Mesothelial cell of epicardium (in vitro differentiated cells): ENCODE measurements around the gene JUN. TPM values are rescaled to one million over a fixed set of nuclear protein-coding genes. Genes with fewer than 3 reads are reported as not detected.

Source experiments
- DNase-seq, 2 experiments: peaks; one replicate each; pipeline ENCODE4 v3.0.0; 2021; ENCODE audit warnings: low spot score in 2 of 2; ENCODE audit not compliant: unreplicated experiment in 2 of 2
- H3K27ac Mint-ChIP-seq: 2 replicates; pipeline ENCODE4 v1.8.0; 2021; ENCODE audit warnings: mixed read lengths
- H3K27me3 Mint-ChIP-seq: 2 replicates; pipeline ENCODE4 v1.8.0; 2021; ENCODE audit warnings: low read depth, mixed read lengths
- H3K36me3 Mint-ChIP-seq: 2 replicates; pipeline ENCODE4 v1.8.0; 2021; ENCODE audit warnings: mixed read lengths
- H3K4me1 Mint-ChIP-seq: 2 replicates; pipeline ENCODE4 v1.8.0; 2021; ENCODE audit warnings: mixed read lengths
- H3K4me3 Mint-ChIP-seq: 2 replicates; pipeline ENCODE4 v1.8.0; 2021; ENCODE audit warnings: mild to moderate bottlenecking, moderate library complexity, mixed read lengths
- H3K9me3 Mint-ChIP-seq: 2 replicates; pipeline ENCODE4 v1.8.0; 2021; ENCODE audit warnings: mixed read lengths
- total RNA-seq: library from RNA; stranded (reverse); gene quantifications from 3 replicates; pipeline ENCODE4 v1.2.1, GENCODE V29; 2021
- TF ChIP-seq, protein P1 (sequence below): fragments of 200-600 bp; sonication (generic); IDR thresholded peaks from one replicate; pipeline ENCODE4 v1.5.0; 2021; ENCODE audit warnings: antibody characterized with exemption; ENCODE audit not compliant: unreplicated experiment

Gene JUN
- total RNA-seq, 1 donor from 2014 or later, result 242 TPM

DNA sequence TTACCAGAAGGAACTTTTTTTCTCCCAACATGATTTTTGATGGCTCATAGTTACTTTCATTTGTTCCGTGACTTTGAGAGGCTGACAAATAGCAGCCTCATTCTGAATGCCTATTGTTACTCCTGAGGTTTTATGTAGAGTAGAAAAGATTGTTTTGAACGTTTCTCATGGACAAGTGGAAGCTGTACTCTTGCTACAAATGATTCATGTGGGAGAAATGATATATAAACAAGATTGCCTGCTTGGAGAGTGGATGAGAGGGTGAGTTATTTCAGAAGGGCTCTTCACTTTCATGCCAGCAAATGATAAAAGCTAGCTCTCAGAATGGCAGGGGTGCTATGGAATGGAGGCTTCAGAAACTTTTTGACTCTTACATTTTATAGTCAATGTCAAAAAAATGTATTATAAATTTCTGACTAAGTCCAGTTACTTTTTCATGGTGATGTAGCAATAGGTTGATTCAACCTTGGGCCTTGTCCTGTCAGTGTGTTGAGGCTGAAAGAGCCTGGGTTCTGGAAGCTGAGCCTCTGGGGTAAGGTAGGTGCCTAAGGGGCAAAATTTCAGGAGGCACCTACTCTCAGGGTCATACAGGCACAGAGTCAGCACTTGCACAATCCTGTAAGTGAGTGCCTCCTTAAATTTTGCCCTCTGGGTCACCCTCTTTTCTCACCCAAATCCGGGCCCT lies 19.4 kb downstream of the JUN start:
- Mint-ChIP-seq H3K4me1 (peaks cover 10% of the 10 kb centered on the region), H3K36me3 (no peaks in the 10 kb centered on the region), H3K27me3 (no peaks in the 10 kb centered on the region), H3K9me3 (no peaks in the 10 kb centered on the region), H3K4me3 (no peak overlapping the region), H3K27ac (no peak overlapping the region)
- DNase-seq, result no peak
- TF ChIP-seq, protein P1, sequence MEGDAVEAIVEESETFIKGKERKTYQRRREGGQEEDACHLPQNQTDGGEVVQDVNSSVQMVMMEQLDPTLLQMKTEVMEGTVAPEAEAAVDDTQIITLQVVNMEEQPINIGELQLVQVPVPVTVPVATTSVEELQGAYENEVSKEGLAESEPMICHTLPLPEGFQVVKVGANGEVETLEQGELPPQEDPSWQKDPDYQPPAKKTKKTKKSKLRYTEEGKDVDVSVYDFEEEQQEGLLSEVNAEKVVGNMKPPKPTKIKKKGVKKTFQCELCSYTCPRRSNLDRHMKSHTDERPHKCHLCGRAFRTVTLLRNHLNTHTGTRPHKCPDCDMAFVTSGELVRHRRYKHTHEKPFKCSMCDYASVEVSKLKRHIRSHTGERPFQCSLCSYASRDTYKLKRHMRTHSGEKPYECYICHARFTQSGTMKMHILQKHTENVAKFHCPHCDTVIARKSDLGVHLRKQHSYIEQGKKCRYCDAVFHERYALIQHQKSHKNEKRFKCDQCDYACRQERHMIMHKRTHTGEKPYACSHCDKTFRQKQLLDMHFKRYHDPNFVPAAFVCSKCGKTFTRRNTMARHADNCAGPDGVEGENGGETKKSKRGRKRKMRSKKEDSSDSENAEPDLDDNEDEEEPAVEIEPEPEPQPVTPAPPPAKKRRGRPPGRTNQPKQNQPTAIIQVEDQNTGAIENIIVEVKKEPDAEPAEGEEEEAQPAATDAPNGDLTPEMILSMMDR, result no peak

DNA sequence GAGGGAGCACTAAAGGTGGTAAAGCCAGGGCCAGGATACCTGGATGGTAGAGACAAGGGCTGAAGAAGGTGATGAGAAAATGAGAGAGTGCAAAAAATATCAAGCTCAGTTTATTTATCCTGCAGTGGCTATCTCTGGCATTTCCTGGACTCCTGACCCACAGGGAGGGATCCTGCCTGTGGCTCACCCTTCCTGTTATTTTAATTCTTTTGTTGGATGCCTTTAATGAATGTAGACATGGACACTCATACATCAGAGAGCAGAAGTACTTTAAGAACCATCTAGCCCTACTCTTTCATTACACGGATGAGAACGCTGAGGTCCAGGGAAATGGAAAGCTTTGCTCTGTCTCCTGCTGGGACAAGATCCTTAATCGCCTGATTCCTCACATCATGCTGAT lies 20.6 kb downstream of the JUN start:
- no peak for DNase-seq
- H3K27ac Mint-ChIP-seq, result no peak overlapping the region
- H3K36me3 Mint-ChIP-seq, result no peaks in the 10 kb centered on the region
- H3K4me1 Mint-ChIP-seq, result peaks cover 10% of the 10 kb centered on the region
- H3K9me3 Mint-ChIP-seq, result no peaks in the 10 kb centered on the region
- TF ChIP-seq, protein P1, result no peak
- H3K27me3 Mint-ChIP-seq, result no peaks in the 10 kb centered on the region
- H3K4me3 Mint-ChIP-seq, result no peak overlapping the region

DNA sequence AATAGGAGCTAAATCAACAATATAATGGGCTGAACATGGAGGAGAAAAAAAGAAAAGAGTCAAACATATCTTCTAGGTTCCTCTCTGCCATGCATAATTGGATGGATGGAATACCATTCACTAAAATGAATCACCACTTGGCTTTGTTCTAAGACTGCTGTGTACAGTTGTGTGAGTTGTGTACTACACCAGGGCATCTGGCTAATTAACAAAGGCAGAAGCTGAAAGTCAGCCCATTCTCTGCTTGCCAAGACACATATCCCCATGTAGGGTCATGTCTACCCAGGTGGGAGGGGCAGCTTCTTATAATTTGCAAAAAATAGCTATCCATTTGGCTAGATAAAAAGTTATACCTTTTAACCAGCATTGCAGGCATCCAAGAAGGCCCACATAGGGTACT lies 21.0 kb downstream of the JUN start:
- Mint-ChIP-seq H3K4me1 (peaks cover 10% of the 10 kb centered on the region), H3K27me3 (no peaks in the 10 kb centered on the region), H3K27ac (no peak overlapping the region), H3K4me3 (no peak overlapping the region), H3K36me3 (no peaks in the 10 kb centered on the region), H3K9me3 (no peaks in the 10 kb centered on the region)
- TF ChIP-seq, protein P1, result no peak
- DNase-seq, result no peak

DNA sequence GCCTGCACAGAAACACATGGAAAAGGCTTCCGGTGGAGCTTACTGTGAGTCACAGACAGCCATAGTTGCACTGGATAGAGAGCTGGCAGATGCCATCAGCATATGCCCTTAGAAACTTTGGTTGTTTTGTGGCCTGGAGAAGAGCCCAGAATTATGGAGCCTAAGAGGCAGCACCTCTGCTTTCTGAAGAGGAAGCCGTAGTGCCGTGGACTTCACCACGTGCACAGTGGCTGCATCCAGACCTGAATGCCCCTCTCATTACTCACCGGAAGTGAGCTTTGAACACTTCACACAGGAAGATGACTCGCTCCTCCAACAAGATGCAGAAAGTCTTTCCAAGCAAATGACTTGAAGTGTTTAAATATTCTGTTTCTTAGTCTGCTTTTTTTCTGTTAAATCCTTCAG lies 28.4 kb downstream of the JUN start:
- Mint-ChIP-seq H3K27ac (no peak overlapping the region), H3K27me3 (no peaks in the 10 kb centered on the region)
- DNase-seq, result no peak

DNA sequence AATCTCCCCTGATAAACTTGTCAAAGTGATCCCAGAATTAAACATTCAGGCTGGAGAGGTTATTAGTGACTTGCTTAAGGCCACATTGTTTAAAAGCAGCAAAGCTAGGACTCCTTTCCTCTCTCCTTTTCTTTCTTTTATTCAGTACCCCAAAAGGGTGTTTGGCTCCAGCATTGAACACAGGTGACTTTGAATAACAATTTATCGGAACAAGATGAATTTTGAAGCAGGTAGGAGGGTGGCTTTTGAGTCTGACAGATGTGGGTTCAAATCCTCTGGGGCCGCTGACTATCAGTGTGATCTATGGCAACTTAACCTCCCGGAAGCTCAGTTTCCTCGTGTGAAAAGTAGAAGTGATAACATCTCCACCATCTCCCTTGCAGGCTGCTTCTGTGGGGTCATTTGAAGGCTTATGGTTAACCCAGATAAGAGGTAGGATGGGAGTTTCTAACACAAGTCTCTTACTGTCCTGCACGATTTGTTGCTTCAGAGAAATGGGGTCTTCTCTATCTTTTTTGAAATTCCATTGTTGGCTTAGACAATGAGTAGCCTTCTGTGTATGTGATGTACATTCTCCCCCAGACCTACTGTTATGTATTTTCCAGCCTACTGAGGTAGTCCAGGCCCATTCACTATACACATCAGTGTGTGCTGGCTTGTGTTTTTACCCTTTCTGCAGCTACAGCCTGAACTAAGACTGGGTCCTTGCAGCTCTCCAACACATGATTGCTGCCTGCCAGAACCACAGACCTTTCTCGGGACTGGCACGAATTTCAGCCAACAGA lies 29.0 kb downstream of the JUN start:
- no peak for DNase-seq
- H3K27ac Mint-ChIP-seq, result no peak overlapping the region
- H3K4me3 Mint-ChIP-seq, result no peak overlapping the region
- TF ChIP-seq, protein P1, result no peak
- H3K27me3 Mint-ChIP-seq, result no peaks in the 10 kb centered on the region
- peaks cover 30% of the 10 kb centered on the region for H3K4me1 Mint-ChIP-seq
- no peaks in the 10 kb centered on the region for H3K36me3 Mint-ChIP-seq
- H3K9me3 Mint-ChIP-seq, result no peaks in the 10 kb centered on the region

More for the DNA sequence above, 28.4 kb downstream of the JUN start:
- H3K4me1 Mint-ChIP-seq, result peaks cover 30% of the 10 kb centered on the region
- TF ChIP-seq, protein P1, result no peak
- no peaks in the 10 kb centered on the region for H3K9me3 Mint-ChIP-seq
- no peaks in the 10 kb centered on the region for H3K36me3 Mint-ChIP-seq
- H3K4me3 Mint-ChIP-seq, result no peak overlapping the region
